CD8-positive, alpha-beta memory T cell (primary cell): ENCODE results near the gene IZUMO1. TPM values are rescaled to one million over a fixed set of nuclear protein-coding genes. Genes with fewer than 3 reads are reported as not detected.
A peak's percentile ranks its signal among the peaks of the same experiment; 100 is the strongest.
"Not testable (repeated sequence)": the region's sequence is repeated elsewhere in the genome, so short reads cannot be mapped to it uniquely, and the experiment has no call there.

ENCODE experiments used
- CTCF ChIA-PET: fragments of 350-600 bp; sonication (Branson Sonifier 250); formaldehyde crosslinking; loops from one replicate; lab custom pipeline; 2021; ENCODE audit warnings: antibody characterized with exemption; lab: Charles Lee
- POLR2A ChIA-PET: fragments of 350-600 bp; sonication (Branson Sonifier 250); formaldehyde crosslinking; loops from one replicate; lab custom pipeline; 2021; ENCODE audit warnings: antibody characterized with exemption; lab: Charles Lee
- DNase-seq, 5 donors: peaks; one replicate each; pipeline versions ENCODE4 v3.0.0 to v3.0.0-alpha.2; 2020 to 2022; ENCODE audit warnings: mixed read lengths in 1 of 5
- H3K27ac ChIP-seq: one replicate; pipeline ENCODE4 v1.7.0; 2013; ENCODE audit warnings: low read depth, mild to moderate bottlenecking, low read length, moderate library complexity
- H3K27me3 ChIP-seq: 2 replicates; pipeline ENCODE4 v1.7.0; 2013; ENCODE audit warnings: low read length, mild to moderate bottlenecking; ENCODE audit not compliant: insufficient read depth, poor library complexity, severe bottlenecking
- H3K36me3 ChIP-seq: 2 replicates; pipeline ENCODE4 v1.7.0; 2013; ENCODE audit warnings: mild to moderate bottlenecking, low read length, moderate library complexity; ENCODE audit not compliant: insufficient read depth
- H3K4me1 ChIP-seq: 2 replicates; pipeline ENCODE4 v1.7.0; 2013; ENCODE audit warnings: mild to moderate bottlenecking, low read length, moderate library complexity; ENCODE audit not compliant: insufficient read depth
- H3K4me3 ChIP-seq: 2 replicates; pipeline ENCODE4 v1.7.0; 2013; ENCODE audit warnings: mild to moderate bottlenecking, low read length
- H3K9me3 ChIP-seq: 2 replicates; pipeline ENCODE4 v1.7.0; 2013; ENCODE audit warnings: mild to moderate bottlenecking, low read length
- H3K27ac Mint-ChIP-seq, 8 donors: one replicate each; pipeline ENCODE4 v1.8.0; 2020 to 2021; ENCODE audit warnings: mixed read lengths in 8 of 8, mild to moderate bottlenecking in 6 of 8, inconsistent platforms in 3 of 8, moderate library complexity in 3 of 8
- H3K27me3 Mint-ChIP-seq, 2 donors: one replicate each; pipeline ENCODE4 v1.8.0; 2020 to 2021; ENCODE audit warnings: mixed read lengths in 2 of 2, mild to moderate bottlenecking in 1 of 2, moderate library complexity in 1 of 2
- H3K36me3 Mint-ChIP-seq, 3 donors: one replicate each; pipeline ENCODE4 v1.8.0; 2020 to 2021; ENCODE audit warnings: mixed read lengths in 3 of 3, inconsistent platforms in 1 of 3, mild to moderate bottlenecking in 1 of 3
- H3K4me1 Mint-ChIP-seq, 3 donors: one replicate each; pipeline ENCODE4 v1.8.0; 2020 to 2021; ENCODE audit warnings: mixed read lengths in 3 of 3, inconsistent platforms in 1 of 3, mild to moderate bottlenecking in 1 of 3
- H3K4me3 Mint-ChIP-seq, 7 donors: one replicate each; pipeline ENCODE4 v1.8.0; 2020 to 2021; ENCODE audit warnings: mixed read lengths in 7 of 7, mild to moderate bottlenecking in 6 of 7, moderate library complexity in 4 of 7, inconsistent platforms in 2 of 7
- H3K9me3 Mint-ChIP-seq, 5 donors: one replicate each; pipeline ENCODE4 v1.8.0; 2020 to 2022; ENCODE audit warnings: mixed read lengths in 5 of 5, mild to moderate bottlenecking in 3 of 5, moderate library complexity in 2 of 5, inconsistent platforms in 1 of 5
- polyA plus RNA-seq: library from polyadenylated mRNA; unstranded; fragments of 300-500 nt; fragmentation: Illumina TruSeq; gene quantifications from one replicate; pipeline ENCODE4 v1.2.3, GENCODE V29; 2021
- total RNA-seq, 2 experiments: library from RNA; stranded (reverse); gene quantifications; one replicate each; pipeline ENCODE4 v1.2.3, GENCODE V29; 2021

IZUMO1 gene
- total RNA-seq (not detected), polyA plus RNA-seq (not detected)

DNA sequence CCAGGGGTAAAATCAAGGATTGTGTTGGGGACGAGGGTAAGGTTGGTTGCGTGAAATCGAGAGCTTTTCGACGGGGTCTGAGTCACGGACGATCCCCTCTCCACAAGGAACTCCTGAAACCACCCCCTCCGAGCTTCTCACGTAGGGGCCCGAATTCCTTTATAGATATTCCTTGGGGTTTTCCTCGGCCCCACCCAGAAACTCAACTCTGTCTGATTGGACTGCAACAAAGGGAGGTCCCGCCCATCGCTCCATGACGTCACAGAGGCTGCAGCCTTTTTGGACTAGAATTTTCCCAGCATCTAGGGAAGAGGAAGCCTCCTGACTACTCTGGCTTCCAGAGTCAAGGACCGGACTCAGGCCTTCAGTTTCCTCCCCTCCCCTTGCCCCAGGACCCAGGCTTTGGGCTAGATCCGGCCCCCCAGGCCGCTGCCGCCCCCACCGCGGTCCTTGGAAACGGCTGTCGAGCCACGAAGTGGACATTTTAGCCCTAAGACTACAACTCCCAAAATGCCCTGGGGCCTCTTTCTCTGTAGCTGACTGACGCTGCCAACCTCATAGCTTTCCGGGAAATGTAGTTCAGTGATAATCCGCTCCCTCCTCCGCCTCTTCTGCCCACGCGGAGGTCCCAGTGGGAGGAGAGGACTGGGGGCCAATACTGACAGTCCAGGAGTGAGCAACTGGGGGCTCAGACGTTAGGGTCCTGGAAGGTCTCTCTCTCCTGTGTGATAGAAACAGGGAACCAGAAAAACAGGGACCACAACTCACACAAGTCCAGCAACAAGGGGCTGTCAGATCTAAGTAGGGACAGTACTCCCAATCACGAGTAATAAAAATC is at the start of gene IZUMO1:
IZUMO1 (minus strand) TSS at position 172 of the 838 bp plus-strand sequence. CDS start 1,050 bp downstream, outside the sequence.
- Mint-ChIP-seq H3K36me3 (peaks cover 0 to 2% (median 0%) of the 10 kb centered on the region in 3 donors), H3K9me3 (no peaks in the 10 kb centered on the region), H3K27me3 (peaks cover 17 to 38% of the 10 kb centered on the region in 2 donors), H3K4me3 (peak within 1 kb of the TSS in 2 of 7 donors; percentile 4 to 75), H3K4me1 (peaks cover 10 to 11% (median 11%) of the 10 kb centered on the region in 3 donors), H3K27ac (peak within 1 kb of the TSS in 2 of 8 donors; percentile 23 to 46)
- ChIA-PET POLR2A (interaction anchor here (0.5 to 0.6 kb wide), 2 partner anchors 282 to 579 kb away, joined by 3 to 4 read pairs; no protein-coding TSS in a partner anchor), CTCF (interaction anchor here (1.0 kb wide), 1 partner anchor 8 kb away, joined by 3 read pairs; no protein-coding TSS in a partner anchor)
- peaks cover 7% of the 10 kb centered on the region for H3K27me3 ChIP-seq
- no peaks in the 10 kb centered on the region for H3K9me3 ChIP-seq
- peaks cover 8% of the 10 kb centered on the region for H3K4me1 ChIP-seq
- peak in 3 of 5 donors; percentile 14 to 48 (median 38) for DNase-seq
- no peaks in the 10 kb centered on the region for H3K36me3 ChIP-seq
- peak within 1 kb of the TSS; percentile 21 for H3K4me3 ChIP-seq
- peak within 1 kb of the TSS; percentile 61 for H3K27ac ChIP-seq

DNA sequence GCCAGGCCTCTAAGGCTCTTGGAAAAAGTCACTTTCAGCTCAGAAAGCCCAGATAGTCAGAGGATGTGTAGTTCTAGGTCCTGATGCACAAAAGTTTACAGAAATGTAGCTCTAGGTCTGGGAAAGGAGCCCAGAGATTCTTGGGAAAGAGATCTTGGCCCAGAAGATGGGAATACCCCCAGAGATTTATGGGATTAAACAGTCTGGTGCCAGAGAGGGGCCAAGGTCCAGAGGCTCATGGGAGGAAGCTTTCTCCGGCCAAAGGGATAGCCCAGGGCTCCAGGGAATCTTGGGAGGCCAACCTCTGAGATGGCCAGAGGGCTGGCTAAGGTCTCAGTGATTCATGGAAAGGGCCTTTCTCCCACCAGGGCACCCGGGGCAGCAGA is 49.0 kb upstream of the IZUMO1 start:
- ChIA-PET POLR2A (interaction anchor here (0.7 to 1.4 kb wide), 8 partner anchors 12 to 198 kb away, joined by 3 to 5 read pairs (median 4); partner anchors contain the start of genes NUCB1 and RUVBL2), CTCF (interaction anchor here (0.6 to 3.6 kb wide), 33 partner anchors 8 to 332 kb away, joined by 3 to 33 read pairs (median 5); partner anchors contain the start of genes BCAT2, CA11, FTL and GYS1)
- Histone ChIP-seq H3K27ac (peak overlapping the region; percentile 45), H3K36me3 (no peaks in the 10 kb centered on the region), H3K9me3 (no peaks in the 10 kb centered on the region), H3K4me1 (peaks cover 6% of the 10 kb centered on the region), H3K4me3 (peak overlapping the region; percentile 96), H3K27me3 (no peaks in the 10 kb centered on the region)
- H3K9me3 Mint-ChIP-seq: no peaks in the 10 kb centered on the region
- H3K4me3 Mint-ChIP-seq: peak overlapping the region; percentile 85 to 98 (median 96)
- DNase-seq: no peak
- peaks cover 0 to 5% (median 0%) of the 10 kb centered on the region in 3 donors for H3K36me3 Mint-ChIP-seq
- no peaks in the 10 kb centered on the region for H3K27me3 Mint-ChIP-seq
- peak overlapping the region in 7 of 8 donors; percentile 79 to 96 (median 95) for H3K27ac Mint-ChIP-seq
- peaks cover 5 to 14% (median 8%) of the 10 kb centered on the region in 3 donors for H3K4me1 Mint-ChIP-seq

DNA sequence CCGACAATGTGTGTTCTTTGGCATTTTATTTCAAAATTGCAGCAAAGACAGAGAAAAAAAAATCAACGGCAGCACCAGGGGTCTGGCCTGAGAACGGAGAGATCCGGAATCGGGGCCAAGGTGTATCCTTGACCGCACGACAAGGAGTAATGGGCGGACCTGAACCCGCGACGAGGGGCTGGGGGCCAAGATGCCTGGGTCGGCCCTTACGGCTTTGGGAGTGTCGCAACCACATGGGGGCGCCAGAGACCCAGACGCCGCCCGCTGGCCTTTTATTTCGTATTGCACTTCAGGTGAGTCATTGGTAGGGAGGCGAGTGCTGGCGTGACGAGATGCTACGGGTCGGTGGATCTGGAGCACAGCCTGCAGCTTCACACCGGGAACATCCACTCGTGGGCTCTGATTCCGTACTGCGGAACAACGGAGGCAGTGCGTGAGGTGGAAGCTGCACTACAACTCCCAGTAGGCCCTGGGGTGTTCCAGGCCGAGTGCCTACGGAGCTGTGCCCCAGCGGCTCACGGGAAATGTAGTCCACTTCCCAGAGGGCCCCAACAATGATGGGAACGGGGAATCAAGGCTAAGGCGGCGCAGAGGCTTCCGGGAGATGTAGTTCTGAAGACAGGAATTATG is 48.5 kb upstream of the IZUMO1 start:
- Histone ChIP-seq H3K27ac (peak overlapping the region; percentile 45), H3K36me3 (no peaks in the 10 kb centered on the region), H3K27me3 (no peaks in the 10 kb centered on the region), H3K4me3 (peak overlapping the region; percentile 96), H3K4me1 (peaks cover 6% of the 10 kb centered on the region), H3K9me3 (no peaks in the 10 kb centered on the region)
- H3K9me3 Mint-ChIP-seq: no peaks in the 10 kb centered on the region
- no peaks in the 10 kb centered on the region for H3K27me3 Mint-ChIP-seq
- H3K27ac Mint-ChIP-seq: peak overlapping the region; percentile 48 to 96 (median 94)
- peaks cover 0 to 3% (median 0%) of the 10 kb centered on the region in 3 donors for H3K36me3 Mint-ChIP-seq
- peaks cover 5 to 14% (median 8%) of the 10 kb centered on the region in 3 donors for H3K4me1 Mint-ChIP-seq
- peak overlapping the region; percentile 85 to 98 (median 96) for H3K4me3 Mint-ChIP-seq
- ChIA-PET CTCF (interaction anchor here (0.6 to 3.6 kb wide), 34 partner anchors 8 to 333 kb away, joined by 3 to 33 read pairs (median 4); partner anchors contain the start of genes BCAT2, CA11, FTL and GYS1), POLR2A (interaction anchor here (0.7 to 1.4 kb wide), 8 partner anchors 12 to 198 kb away, joined by 3 to 5 read pairs (median 4); partner anchors contain the start of genes NUCB1 and RUVBL2)
- DNase-seq: peak; percentile 71 to 89 (median 83)

DNA sequence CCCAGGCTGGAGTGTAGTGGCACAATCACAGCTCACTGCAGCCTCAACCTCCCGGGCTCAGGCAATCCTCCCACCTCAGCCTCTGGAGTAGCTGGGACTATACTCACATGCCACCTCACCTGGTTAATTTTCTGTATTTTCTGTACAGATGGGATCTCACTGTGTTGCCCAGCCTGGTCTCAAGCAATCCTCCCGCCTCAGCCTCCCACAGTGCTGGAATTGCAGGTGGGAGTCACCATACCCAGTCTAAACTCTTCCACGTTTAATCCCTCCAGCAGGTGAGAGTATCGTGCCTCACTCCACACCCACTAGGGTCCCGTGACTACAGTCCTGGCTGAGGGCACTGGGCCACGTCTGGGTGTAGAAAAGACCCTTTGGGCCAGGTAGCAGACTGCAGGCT is 47.6 kb upstream of the IZUMO1 start:
- peak overlapping the region in 1 of 8 donors; percentile 23 for H3K27ac Mint-ChIP-seq
- peaks cover 0 to 2% (median 0%) of the 10 kb centered on the region in 3 donors for H3K36me3 Mint-ChIP-seq
- DNase-seq: no peak
- Histone ChIP-seq H3K4me3 (no peak overlapping the region), H3K36me3 (no peaks in the 10 kb centered on the region), H3K27ac (no peak overlapping the region), H3K4me1 (peaks cover 6% of the 10 kb centered on the region), H3K27me3 (no peaks in the 10 kb centered on the region), H3K9me3 (no peaks in the 10 kb centered on the region)
- peak overlapping the region in 4 of 7 donors; percentile 32 to 97 (median 70) for H3K4me3 Mint-ChIP-seq
- H3K27me3 Mint-ChIP-seq: no peaks in the 10 kb centered on the region
- POLR2A ChIA-PET: no interaction called here
- no peaks in the 10 kb centered on the region for H3K9me3 Mint-ChIP-seq
- CTCF ChIA-PET: interaction anchor here (1.0 to 3.6 kb wide), 12 partner anchors 17 to 199 kb away, joined by 3 to 33 read pairs (median 8); partner anchors contain the start of genes BCAT2, GYS1, HSD17B14 and RUVBL2
- peaks cover 5 to 14% (median 8%) of the 10 kb centered on the region in 3 donors for H3K4me1 Mint-ChIP-seq

DNA sequence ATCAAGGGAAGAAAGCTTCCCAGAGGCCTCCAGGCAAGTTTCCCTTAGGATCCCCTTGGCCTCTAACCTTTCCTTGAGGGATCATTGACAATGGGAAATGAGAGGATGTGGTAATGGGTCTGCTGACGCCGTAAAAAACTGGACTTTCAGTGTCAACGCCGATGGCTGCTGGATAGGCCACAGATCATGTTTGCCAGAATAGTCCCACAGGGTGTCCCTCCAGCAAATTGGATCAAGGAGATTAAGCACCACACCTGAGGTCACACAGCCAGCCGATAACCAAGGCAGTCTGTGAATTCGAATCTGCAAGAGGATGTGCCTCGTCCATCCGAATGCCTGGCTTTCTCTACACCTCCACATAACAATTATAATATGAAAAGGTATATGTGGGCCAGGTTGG is 46.6 kb upstream of the IZUMO1 start:
- no peak for DNase-seq
- ChIA-PET POLR2A (no interaction called here), CTCF (interaction anchor here (1.3 to 3.6 kb wide), 6 partner anchors 18 to 180 kb away, joined by 3 to 33 read pairs (median 10); partner anchors contain the start of gene BCAT2)
- no peaks in the 10 kb centered on the region for H3K9me3 Mint-ChIP-seq
- no peaks in the 10 kb centered on the region for H3K36me3 ChIP-seq
- peaks cover 6% of the 10 kb centered on the region for H3K4me1 ChIP-seq
- peaks cover 5 to 14% (median 8%) of the 10 kb centered on the region in 3 donors for H3K4me1 Mint-ChIP-seq
- no peak overlapping the region for H3K27ac ChIP-seq
- peaks cover 0 to 2% (median 0%) of the 10 kb centered on the region in 3 donors for H3K36me3 Mint-ChIP-seq
- H3K4me3 Mint-ChIP-seq: no peak overlapping the region
- no peaks in the 10 kb centered on the region for H3K9me3 ChIP-seq
- H3K4me3 ChIP-seq: no peak overlapping the region
- no peaks in the 10 kb centered on the region for H3K27me3 ChIP-seq
- no peaks in the 10 kb centered on the region for H3K27me3 Mint-ChIP-seq
- peak overlapping the region in 1 of 8 donors; percentile 47 for H3K27ac Mint-ChIP-seq

DNA sequence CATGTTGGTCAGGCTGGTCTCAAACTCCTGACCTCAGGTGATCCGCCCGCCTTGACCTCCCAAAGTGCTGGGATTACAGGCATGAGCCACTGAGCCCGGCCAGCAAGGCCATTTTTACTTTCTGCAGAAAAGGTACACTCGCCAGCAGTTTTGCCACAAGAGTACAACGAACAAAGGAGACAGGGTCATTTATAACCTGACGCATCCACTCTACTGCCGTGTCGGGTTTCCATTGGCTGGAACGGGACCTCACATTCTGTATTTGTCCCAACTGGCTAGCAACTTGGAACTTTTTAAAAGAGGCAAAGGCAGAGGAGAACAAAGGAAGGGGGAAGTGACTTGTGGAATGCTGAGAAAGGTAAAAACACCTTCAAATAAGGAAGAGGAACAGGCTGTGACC is 40.6 kb upstream of the IZUMO1 start:
- H3K9me3 Mint-ChIP-seq, H3K4me3 Mint-ChIP-seq, H3K9me3 ChIP-seq, H3K27ac Mint-ChIP-seq, H3K36me3 ChIP-seq, H3K36me3 Mint-ChIP-seq, H3K4me1 Mint-ChIP-seq, H3K27me3 ChIP-seq, H3K4me3 ChIP-seq, H3K27ac ChIP-seq, POLR2A ChIA-PET, H3K4me1 ChIP-seq, DNase-seq: not testable (repeated sequence)
- H3K27me3 Mint-ChIP-seq: peaks cover 16 to 18% of the 10 kb centered on the region in 2 donors
- CTCF ChIA-PET: interaction anchor here (0.6 to 4.5 kb wide), 21 partner anchors 8 to 311 kb away, joined by 3 to 67 read pairs (median 6); partner anchors contain the start of genes CA11, GYS1, HSD17B14 and NUCB1

DNA sequence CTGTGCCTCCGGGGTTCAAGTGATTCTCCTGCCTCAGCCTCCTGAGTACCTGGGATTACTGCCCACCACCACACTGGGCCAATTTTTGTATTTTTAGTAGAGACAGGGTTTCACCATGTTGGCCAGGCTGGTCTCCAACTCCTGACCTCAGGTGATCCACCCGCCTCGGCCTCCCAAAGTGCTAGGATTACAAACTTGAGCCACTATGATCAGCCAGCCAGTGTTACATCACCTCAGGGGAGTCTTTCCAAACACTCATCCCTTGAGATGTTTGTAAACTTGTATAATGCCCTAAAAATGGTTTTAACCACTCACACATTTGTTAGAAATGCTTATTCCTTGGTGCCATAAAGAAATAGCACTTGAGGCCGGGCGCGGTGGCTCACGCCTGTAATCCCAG is 39.7 kb upstream of the IZUMO1 start:
- H3K9me3 ChIP-seq, H3K27me3 ChIP-seq, H3K27ac Mint-ChIP-seq, H3K4me1 ChIP-seq, H3K4me1 Mint-ChIP-seq, H3K36me3 ChIP-seq, POLR2A ChIA-PET, H3K4me3 ChIP-seq, H3K36me3 Mint-ChIP-seq, DNase-seq, H3K9me3 Mint-ChIP-seq, H3K4me3 Mint-ChIP-seq, H3K27ac ChIP-seq: not testable (repeated sequence)
- peaks cover 17 to 19% of the 10 kb centered on the region in 2 donors for H3K27me3 Mint-ChIP-seq
- CTCF ChIA-PET: interaction anchor here (0.7 to 4.5 kb wide), 3 partner anchors 51 to 192 kb away, joined by 3 to 67 read pairs (median 7); no protein-coding TSS in a partner anchor
